Liver (tissue), 9 donors: ENCODE data around the gene SLC35D3. TPM values are rescaled to one million over a fixed set of nuclear protein-coding genes. Genes with fewer than 3 reads are reported as not detected.

ENCODE experiments used
- DNase-seq: peaks from one replicate; pipeline ENCODE4 v3.0.0-alpha.2; 2017; ENCODE audit warnings: low spot score
- H3K27ac ChIP-seq, 2 donors: one replicate each; pipeline ENCODE4 v1.7.0; 2013; ENCODE audit warnings: inconsistent platforms in 2 of 2, low read length in 2 of 2, control low read depth in 1 of 2, low read depth in 1 of 2, mild to moderate bottlenecking in 1 of 2
- H3K27me3 ChIP-seq, 4 donors: one replicate each; pipeline versions ENCODE4 v1.6.1 to v1.7.0; 2013; ENCODE audit warnings: low read length in 3 of 4, inconsistent platforms in 1 of 4, mild to moderate bottlenecking in 1 of 4, moderate library complexity in 1 of 4; ENCODE audit not compliant: control insufficient read depth in 4 of 4, insufficient read depth in 4 of 4
- H3K36me3 ChIP-seq, 4 donors: one replicate each; pipeline versions ENCODE4 v1.6.1 to v1.7.0; 2013; ENCODE audit warnings: low read length in 3 of 4, mild to moderate bottlenecking in 3 of 4, low read depth in 1 of 4, moderate library complexity in 1 of 4; ENCODE audit not compliant: control insufficient read depth in 4 of 4, insufficient read depth in 3 of 4
- H3K4me1 ChIP-seq, 4 donors: one replicate each; pipeline versions ENCODE4 v1.6.1 to v1.7.0; 2013; ENCODE audit warnings: low read length in 3 of 4, mild to moderate bottlenecking in 3 of 4, moderate library complexity in 1 of 4; ENCODE audit not compliant: control insufficient read depth in 4 of 4, insufficient read depth in 4 of 4
- H3K4me3 ChIP-seq, 3 donors: one replicate each; pipeline versions ENCODE4 v1.6.1 to v1.7.0; 2013; ENCODE audit warnings: low read length in 3 of 3, control low read depth in 1 of 3, low read depth in 1 of 3, mild to moderate bottlenecking in 1 of 3
- H3K9ac ChIP-seq, 2 donors: one replicate each; pipeline ENCODE4 v1.7.0; 2013; ENCODE audit warnings: low read length in 2 of 2, mild to moderate bottlenecking in 2 of 2, moderate library complexity in 2 of 2, control low read depth in 1 of 2, low read depth in 1 of 2
- H3K9me3 ChIP-seq, 4 donors: one replicate each; pipeline versions ENCODE4 v1.6.1 to v1.7.0; 2013; ENCODE audit warnings: low read length in 3 of 4; ENCODE audit not compliant: control insufficient read depth in 4 of 4
- CTCF ChIP-seq: fragments of 150-350 bp; IDR thresholded peaks from 2 replicates; pipeline ENCODE4 v1.5.1; 2017; ENCODE audit warnings: improper control_type of control experiment, low read depth, low read length; ENCODE audit not compliant: missing input control
- EGR1 ChIP-seq, 2 donors: IDR thresholded peaks; 2 replicates each; pipeline ENCODE4 v1.6.1; 2016 to 2018; ENCODE audit warnings: antibody characterized with exemption in 2 of 2, low read depth in 2 of 2
- FOXA1 ChIP-seq: IDR thresholded peaks from 2 replicates; pipeline ENCODE4 v1.6.1; 2016; ENCODE audit warnings: antibody characterized with exemption
- GABPA ChIP-seq, 2 donors: IDR thresholded peaks in 1 of 2; conservative IDR thresholded peaks in 1 of 2; 2 replicates each; pipeline ENCODE4 v1.6.1; 2016; ENCODE audit warnings: antibody characterized with exemption in 2 of 2, mild to moderate bottlenecking in 1 of 2, moderate library complexity in 1 of 2
- HNF4G ChIP-seq: IDR thresholded peaks from 2 replicates; pipeline ENCODE4 v1.6.1; 2016; ENCODE audit warnings: antibody characterized with exemption
- JUND ChIP-seq, 2 donors: IDR thresholded peaks; 2 replicates each; pipeline ENCODE4 v1.6.1; 2016; ENCODE audit warnings: antibody characterized with exemption in 2 of 2
- MAX ChIP-seq: IDR thresholded peaks from 2 replicates; pipeline ENCODE4 v1.6.1; 2016; ENCODE audit warnings: antibody characterized with exemption
- NR2F2 ChIP-seq: IDR thresholded peaks from 2 replicates; pipeline ENCODE4 v1.6.1; 2016; ENCODE audit warnings: antibody characterized with exemption
- RAD21 ChIP-seq, 2 donors: IDR thresholded peaks; 2 replicates each; pipeline ENCODE4 v1.6.1; 2016; ENCODE audit warnings: antibody characterized with exemption in 2 of 2, mild to moderate bottlenecking in 2 of 2
- RXRA ChIP-seq, 2 donors: IDR thresholded peaks; 2 replicates each; pipeline ENCODE4 v1.6.1; 2017 to 2018; ENCODE audit warnings: antibody characterized with exemption in 2 of 2, mild to moderate bottlenecking in 1 of 2
- SP1 ChIP-seq: IDR thresholded peaks from 2 replicates; pipeline ENCODE4 v1.6.1; 2018; ENCODE audit warnings: antibody characterized with exemption, mild to moderate bottlenecking
- TAF1 ChIP-seq: conservative IDR thresholded peaks from 2 replicates; pipeline ENCODE4 v1.6.1; 2016; ENCODE audit warnings: antibody characterized with exemption, mild to moderate bottlenecking
- YY1 ChIP-seq: IDR thresholded peaks from 2 replicates; pipeline ENCODE4 v1.6.1; 2016; ENCODE audit warnings: antibody characterized with exemption, mild to moderate bottlenecking
- WGBS: extraction: QIAGEN DNeasy Blood & Tissue Kit; methylation state at CpG from one replicate; pipeline ENCODE4 v1.1.7; 2013; 5-methylcytosine and 5-hydroxymethylcytosine counted together
- polyA plus RNA-seq, 2 donors: library from polyadenylated mRNA; stranded (reverse) in 1 of 2; unstranded in 1 of 2; fragments of 200-250 nt in 1 of 2; fragments of >200 nt in 1 of 2; fragmentation: Nextera tagmentation in 1 of 2; extraction: Ambion mirVana in 1 of 2; gene quantifications; one replicate each; pipeline versions ENCODE4 v1.2.1 to v1.2.3, GENCODE V29; 2013 to 2015
- total RNA-seq, 2 donors: library from RNA; depleted of rRNA; stranded (reverse); fragments of >200 nt; gene quantifications; one replicate each; pipeline ENCODE4 v1.2.3, GENCODE V29; 2014
- TF ChIP-seq, protein P1 (sequence below): IDR thresholded peaks from 2 replicates; pipeline ENCODE4 v1.6.1; 2016; ENCODE audit warnings: antibody characterized with exemption, mild to moderate bottlenecking
- donor health status: healthy.
- donor health status: healthy.
- donor health status: healthy.
- donor health status: healthy.
- donor health status: healthy.

Gene SLC35D3
- total and polyA plus RNA-seq, 4 donors = 0.56 TPM; not detected in 3

DNA sequence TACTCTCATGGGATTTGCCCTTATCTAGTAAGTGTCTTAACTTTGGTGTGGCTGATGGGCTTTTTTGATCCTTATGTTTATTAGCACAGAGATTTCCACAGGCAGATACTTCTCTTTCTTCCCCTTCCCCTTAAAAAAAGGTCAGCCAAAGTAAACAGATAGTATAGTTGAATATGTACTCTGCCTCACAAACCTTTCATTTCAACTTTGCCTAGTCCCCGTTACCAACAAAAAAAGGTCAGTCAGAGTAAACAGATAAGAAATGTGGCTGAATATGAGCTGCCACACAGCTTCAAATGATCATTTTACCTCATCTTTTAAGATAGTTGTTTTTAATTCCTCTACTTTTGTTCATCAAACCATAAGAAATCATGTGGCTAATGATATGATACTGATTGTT is 34.1 kb upstream of the SLC35D3 start:
- H3K9me3 ChIP-seq = no peaks in the 10 kb centered on the region
- H3K4me1 ChIP-seq = no peaks in the 10 kb centered on the region
- 14% methylated on average over 1 of the region's 1 CpG for WGBS
- H3K9ac ChIP-seq = no peak overlapping the region
- no peaks in the 10 kb centered on the region for H3K36me3 ChIP-seq
- no peaks in the 10 kb centered on the region for H3K27me3 ChIP-seq
- H3K27ac ChIP-seq = no peak overlapping the region
- H3K4me3 ChIP-seq = no peak overlapping the region
- TF ChIP-seq CTCF (no peak), EGR1 (IDR thresholded peaks at IDR 0.05; ENCODE audit: low read depth in 2 of 2) (no peak), FOXA1 (no peak), NR2F2 (no peak), TAF1 (no peak), HNF4G (no peak), GABPA (IDR thresholded peaks at IDR 0.05 in 1 of 2, conservative IDR thresholded peaks at IDR 0.05 in 1 of 2) (no peak), RAD21 (IDR thresholded peaks at IDR 0.05) (no peak), SP1 (no peak), MAX (no peak)
- TF ChIP-seq, protein P1, sequence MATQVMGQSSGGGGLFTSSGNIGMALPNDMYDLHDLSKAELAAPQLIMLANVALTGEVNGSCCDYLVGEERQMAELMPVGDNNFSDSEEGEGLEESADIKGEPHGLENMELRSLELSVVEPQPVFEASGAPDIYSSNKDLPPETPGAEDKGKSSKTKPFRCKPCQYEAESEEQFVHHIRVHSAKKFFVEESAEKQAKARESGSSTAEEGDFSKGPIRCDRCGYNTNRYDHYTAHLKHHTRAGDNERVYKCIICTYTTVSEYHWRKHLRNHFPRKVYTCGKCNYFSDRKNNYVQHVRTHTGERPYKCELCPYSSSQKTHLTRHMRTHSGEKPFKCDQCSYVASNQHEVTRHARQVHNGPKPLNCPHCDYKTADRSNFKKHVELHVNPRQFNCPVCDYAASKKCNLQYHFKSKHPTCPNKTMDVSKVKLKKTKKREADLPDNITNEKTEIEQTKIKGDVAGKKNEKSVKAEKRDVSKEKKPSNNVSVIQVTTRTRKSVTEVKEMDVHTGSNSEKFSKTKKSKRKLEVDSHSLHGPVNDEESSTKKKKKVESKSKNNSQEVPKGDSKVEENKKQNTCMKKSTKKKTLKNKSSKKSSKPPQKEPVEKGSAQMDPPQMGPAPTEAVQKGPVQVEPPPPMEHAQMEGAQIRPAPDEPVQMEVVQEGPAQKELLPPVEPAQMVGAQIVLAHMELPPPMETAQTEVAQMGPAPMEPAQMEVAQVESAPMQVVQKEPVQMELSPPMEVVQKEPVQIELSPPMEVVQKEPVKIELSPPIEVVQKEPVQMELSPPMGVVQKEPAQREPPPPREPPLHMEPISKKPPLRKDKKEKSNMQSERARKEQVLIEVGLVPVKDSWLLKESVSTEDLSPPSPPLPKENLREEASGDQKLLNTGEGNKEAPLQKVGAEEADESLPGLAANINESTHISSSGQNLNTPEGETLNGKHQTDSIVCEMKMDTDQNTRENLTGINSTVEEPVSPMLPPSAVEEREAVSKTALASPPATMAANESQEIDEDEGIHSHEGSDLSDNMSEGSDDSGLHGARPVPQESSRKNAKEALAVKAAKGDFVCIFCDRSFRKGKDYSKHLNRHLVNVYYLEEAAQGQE = no peak
- DNase-seq = no peak

DNA sequence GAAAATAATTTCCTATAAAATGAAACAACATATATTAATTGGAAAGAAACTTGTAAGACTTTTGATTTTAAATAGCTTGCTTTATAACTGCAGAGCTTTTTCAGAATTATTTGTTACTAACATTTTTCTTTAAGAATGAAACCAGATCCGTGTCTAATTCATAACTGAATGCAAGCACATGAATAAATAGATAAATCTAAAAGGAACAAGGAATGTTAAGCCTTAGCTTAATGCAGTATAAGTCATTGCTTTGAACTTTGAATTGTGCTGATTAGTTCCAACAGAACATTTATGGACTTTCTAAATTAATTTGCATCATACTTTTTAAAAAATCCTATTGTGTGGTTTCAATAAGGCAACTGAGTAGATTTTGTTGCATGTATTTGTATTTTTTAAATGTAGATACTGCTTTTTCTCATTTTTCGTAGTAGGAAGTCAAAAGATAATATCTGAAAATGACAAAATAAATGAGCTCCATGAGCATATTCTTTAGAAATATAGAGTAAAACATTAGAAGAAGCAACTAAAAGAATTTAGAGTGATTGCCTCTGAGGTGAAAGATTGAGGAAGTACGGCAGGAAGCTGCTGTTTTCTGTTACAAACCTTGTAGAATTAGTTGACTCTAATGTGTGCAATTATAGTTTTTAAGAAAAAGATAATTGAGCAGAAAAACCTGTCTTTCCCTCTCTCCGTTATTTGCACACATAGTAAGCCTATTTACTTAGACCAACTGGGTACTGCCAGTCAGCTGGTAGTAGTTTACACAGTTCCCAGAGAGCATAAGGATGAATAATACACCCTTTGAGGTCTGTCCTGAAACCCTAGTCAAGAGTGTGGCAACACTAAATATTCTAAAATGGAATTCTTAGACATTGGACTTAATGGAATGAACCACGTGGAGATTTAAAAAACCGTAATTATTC is 32.6 kb upstream of the SLC35D3 start:
- DNase-seq = no peak
- no peak overlapping the region for H3K27ac ChIP-seq
- TF ChIP-seq HNF4G = no peak
- TF ChIP-seq TAF1 = no peak
- TF ChIP-seq YY1 = no peak
- TF ChIP-seq RXRA (IDR thresholded peaks at IDR 0.05) = no peak
- no peak for TF ChIP-seq CTCF
- TF ChIP-seq JUND (IDR thresholded peaks at IDR 0.05) = no peak
- H3K27me3 ChIP-seq = no peaks in the 10 kb centered on the region
- WGBS = 77% methylated on average over 6 of the region's 6 CpGs
- no peaks in the 10 kb centered on the region for H3K4me1 ChIP-seq
- no peak overlapping the region for H3K4me3 ChIP-seq
- H3K9me3 ChIP-seq = no peaks in the 10 kb centered on the region
- no peaks in the 10 kb centered on the region for H3K36me3 ChIP-seq
- no peak overlapping the region for H3K9ac ChIP-seq
